Keratinocyte (primary cell): Measurements from ENCODE around the gene NIT1. TPM values are rescaled to one million over a fixed set of nuclear protein-coding genes. Genes with fewer than 3 reads are reported as not detected.
A peak's percentile ranks its signal among the peaks of the same experiment; 100 is the strongest.

ENCODE experiments used
- DNase-seq: peaks from one replicate; pipeline ENCODE4 v3.0.0-alpha.2; 2011; ENCODE audit warnings: low read depth, missing footprints, low spot score
- FAIRE-seq: peaks from 2 replicates; lab custom pipeline; 2011; peaks lifted over from hg19 to GRCh38; lab: Jason Lieb, UNC
- H2AFZ ChIP-seq: 2 replicates; pipeline ENCODE4 v1.6.0; 2012; ENCODE audit warnings: low read length, control low read depth, inconsistent platforms; ENCODE audit not compliant: control insufficient read depth
- H3K27ac ChIP-seq: 2 replicates; pipeline ENCODE4 v1.5.1; 2011; ENCODE audit warnings: low read length; ENCODE audit not compliant: control insufficient read depth, insufficient read depth
- H3K27me3 ChIP-seq: 3 replicates; pipeline ENCODE4 v1.6.0; 2011; ENCODE audit warnings: low read length; ENCODE audit not compliant: control insufficient read depth, insufficient read depth; ENCODE audit errors: extremely low read depth
- H3K36me3 ChIP-seq, 2 experiments: 2 replicates in 1 of 2; 3 replicates in 1 of 2; pipeline ENCODE4 v1.5.1; 2011; ENCODE audit warnings: low read length in 2 of 2, mild to moderate bottlenecking in 1 of 2; ENCODE audit not compliant: control insufficient read depth in 2 of 2, insufficient read depth in 2 of 2; ENCODE audit errors: extremely low read depth in 1 of 2
- H3K4me1 ChIP-seq: 3 replicates; pipeline ENCODE4 v1.5.1; 2011; ENCODE audit warnings: low read length; ENCODE audit not compliant: control insufficient read depth, insufficient read depth; ENCODE audit errors: extremely low read depth
- H3K4me2 ChIP-seq: 3 replicates; pipeline ENCODE4 v1.6.0; 2011; ENCODE audit warnings: low read depth, low read length; ENCODE audit not compliant: control insufficient read depth, insufficient read depth; ENCODE audit errors: extremely low read depth
- H3K4me3 ChIP-seq, 3 experiments: fragments of 200-600 bp in 1 of 3; sonication (generic) in 1 of 3; 2 replicates in 2 of 3; 3 replicates in 1 of 3; pipeline ENCODE4 v1.5.1; 2011 to 2016; ENCODE audit warnings: low read length in 3 of 3, mild to moderate bottlenecking in 3 of 3, control low read depth in 2 of 3, inconsistent platforms in 1 of 3, low read depth in 1 of 3, mixed read lengths in 1 of 3, mixed run types in 1 of 3, moderate library complexity in 1 of 3; ENCODE audit not compliant: control insufficient read depth in 2 of 3, insufficient read depth in 2 of 3; ENCODE audit errors: extremely low read depth in 1 of 3
- H3K79me2 ChIP-seq: 2 replicates; pipeline ENCODE4 v1.6.0; 2012; ENCODE audit warnings: low read length; ENCODE audit not compliant: control insufficient read depth, insufficient read depth
- H3K9ac ChIP-seq: 3 replicates; pipeline ENCODE4 v1.6.0; 2011; ENCODE audit warnings: low read length; ENCODE audit not compliant: control insufficient read depth, insufficient read depth; ENCODE audit errors: extremely low read depth
- H3K9me1 ChIP-seq: 3 replicates; pipeline ENCODE4 v1.6.0; 2011; ENCODE audit warnings: low read length; ENCODE audit not compliant: control insufficient read depth, insufficient read depth; ENCODE audit errors: extremely low read depth
- H3K9me3 ChIP-seq: 2 replicates; pipeline ENCODE4 v1.5.1; 2012; ENCODE audit warnings: low read depth, low read length; ENCODE audit not compliant: control insufficient read depth
- H4K20me1 ChIP-seq: 3 replicates; pipeline ENCODE4 v1.6.0; 2011; ENCODE audit warnings: low read length; ENCODE audit not compliant: control insufficient read depth, insufficient read depth; ENCODE audit errors: extremely low read depth
- CTCF ChIP-seq, 3 experiments: IDR thresholded peaks in 1 of 3; conservative IDR thresholded peaks in 1 of 3; optimal IDR thresholded peaks in 1 of 3; 2 replicates in 2 of 3; 3 replicates in 1 of 3; pipeline versions ENCODE3 to v1.5.1; 2011; ENCODE audit warnings: low read length in 3 of 3, mild to moderate bottlenecking in 3 of 3, moderate library complexity in 2 of 3, control low read depth in 1 of 3, inconsistent platforms in 1 of 3; ENCODE audit not compliant: insufficient read depth in 2 of 3; ENCODE audit errors: extremely low read depth in 1 of 3
- EZH2 ChIP-seq: IDR thresholded peaks from one replicate; pipeline ENCODE4 v1.6.1; 2012; ENCODE audit warnings: inconsistent platforms, mild to moderate bottlenecking, low read length, moderate library complexity
- dilution Hi-C: fragments of 300-500 bp; cut with MboI; formaldehyde crosslinking; loops from one replicate; pipeline ENCODE4 v1.7.0; 2020; ENCODE audit warnings: low sequenced_read_pairs; ENCODE audit not compliant: extremely low pct_ligation_motif_present
- polyA plus RNA-seq, 5 experiments: library from polyadenylated mRNA; depleted of rRNA in 3 of 5; stranded (reverse) in 3 of 5; stranded (forward) in 1 of 5; unstranded in 1 of 5; fragments of >200 nt; gene quantifications; 1 replicate in 1 of 5; 2 replicates in 3 of 5; 3 replicates in 1 of 5; pipeline versions ENCODE4 v1.2.1 to v1.2.3, GENCODE V29; 2011 to 2012; ENCODE audit warnings: missing spikeins in 2 of 5, low read depth in 1 of 5, low replicate concordance in 1 of 5

Gene NIT1
- polyA plus RNA-seq, 1 donor (not counting 4 experiments of a cell fraction or from before 2014, with no cell fraction given): 22.9 TPM

GRCh38 chr1:161119092-161119903 lies 1.4 kb downstream of the NIT1 start:
- no peaks in the 10 kb centered on the region for H4K20me1 ChIP-seq
- peak overlapping the region; percentile 72 to 86 (median 85) for H3K4me3 ChIP-seq
- no peaks in the 10 kb centered on the region for H3K9me3 ChIP-seq
- TF ChIP-seq CTCF (optimal IDR thresholded peaks at IDR 0.05 in 1 of 3, IDR thresholded peaks at IDR 0.05 in 1 of 3, conservative IDR thresholded peaks at IDR 0.05 in 1 of 3; ENCODE audit: extremely low read depth in 1 of 3, insufficient read depth in 2 of 3, low read length in 3 of 3): peak; percentile 37 to 83 (median 43)
- TF ChIP-seq EZH2: no peak
- dilution Hi-C loops: no loop called here
- no peaks in the 10 kb centered on the region for H3K9me1 ChIP-seq
- peak; percentile 89 for DNase-seq
- FAIRE-seq: no peak
- H3K27me3 ChIP-seq: no peaks in the 10 kb centered on the region
- H3K36me3 ChIP-seq: peaks cover 26 to 38% of the 10 kb centered on the region in 2 experiments
- H3K27ac ChIP-seq: peak overlapping the region; percentile 97
- H3K4me1 ChIP-seq: peaks cover 32% of the 10 kb centered on the region
- no peak overlapping the region for H2AFZ ChIP-seq
- peak overlapping the region; percentile 90 for H3K4me2 ChIP-seq
- peaks cover 40% of the 10 kb centered on the region for H3K79me2 ChIP-seq
- H3K9ac ChIP-seq: peak overlapping the region; percentile 98

- Histone ChIP-seq H3K9me1 (no peaks in the 10 kb centered on the region), H3K36me3 (peaks cover 27 to 39% of the 10 kb centered on the region in 2 experiments), H3K79me2 (peaks cover 39% of the 10 kb centered on the region), H3K27me3 (no peaks in the 10 kb centered on the region), H3K9me3 (no peaks in the 10 kb centered on the region), H3K9ac (no peak overlapping the region), H3K4me3 (no peak overlapping the region), H3K27ac (no peak overlapping the region), H3K4me2 (no peak overlapping the region), H3K4me1 (peaks cover 19% of the 10 kb centered on the region), H2AFZ (no peak overlapping the region), H4K20me1 (no peaks in the 10 kb centered on the region)
- dilution Hi-C loops: no loop called here
- TF ChIP-seq CTCF (optimal IDR thresholded peaks at IDR 0.05 in 1 of 3, IDR thresholded peaks at IDR 0.05 in 1 of 3, conservative IDR thresholded peaks at IDR 0.05 in 1 of 3; ENCODE audit: extremely low read depth in 1 of 3, insufficient read depth in 2 of 3, low read length in 3 of 3): no peak
- no peak for TF ChIP-seq EZH2
- DNase-seq: no peak
- FAIRE-seq: no peak
These were observed 3.2 kb downstream of the NIT1 start for GRCh38 chr1:161121042-161121650.
